Peyer's patch (tissue), 4 donors: ENCODE data around the gene SPATA31E1. TPM values are rescaled to one million over a fixed set of nuclear protein-coding genes. Genes with fewer than 3 reads are reported as not detected.

Experiments
- DNase-seq, 3 donors: peaks; one replicate each; pipeline ENCODE4 v3.0.0-alpha.2; 2017 to 2019
- H3K27ac ChIP-seq, 4 donors: fragments of 200-600 bp; sonication (generic); one replicate each; pipeline ENCODE4 v1.5.1; 2016 to 2019
- H3K27me3 ChIP-seq, 2 donors: fragments of 200-600 bp; sonication (generic); one replicate each; pipeline ENCODE4 v1.5.1; 2019
- H3K36me3 ChIP-seq, 3 donors: fragments of 200-600 bp; sonication (generic); one replicate each; pipeline ENCODE4 v1.5.1; 2016 to 2019
- H3K4me1 ChIP-seq, 4 donors: fragments of 200-600 bp; sonication (generic); one replicate each; pipeline ENCODE4 v1.5.1; 2016 to 2019
- H3K4me3 ChIP-seq, 4 donors: fragments of 200-600 bp; sonication (generic); 1 replicate in 3 of 4; 2 replicates in 1 of 4; pipeline ENCODE4 v1.5.1; 2016 to 2019; ENCODE audit warnings: mild to moderate bottlenecking in 1 of 4
- H3K9me3 ChIP-seq, 4 donors: fragments of 200-600 bp; sonication (generic); one replicate each; pipeline ENCODE4 v1.5.1; 2016 to 2019; ENCODE audit warnings: mild to moderate bottlenecking in 1 of 4
- POLR2A ChIP-seq, 2 donors: fragments of 450-650 bp; IDR thresholded peaks; one replicate each; pipeline ENCODE4 v1.5.1; 2017; ENCODE audit warnings: antibody characterized with exemption in 2 of 2, mild to moderate bottlenecking in 2 of 2, moderate library complexity in 2 of 2
- total RNA-seq, 4 donors: library from RNA; depleted of rRNA; stranded (reverse); fragments of >200 nt; gene quantifications; one replicate each; pipeline ENCODE4 v1.1.0, GENCODE V29; 2016
- TF ChIP-seq, protein P1 (sequence below), 6 experiments: fragments of 450-650 bp in 4 of 6; fragments of 200-600 bp in 2 of 6; sonication (generic) in 1 of 6; IDR thresholded peaks; one replicate each; pipeline ENCODE4 v1.5.1; 2017 to 2019; ENCODE audit warnings: antibody characterized with exemption in 6 of 6, mild to moderate bottlenecking in 3 of 6, moderate library complexity in 1 of 6

Gene SPATA31E1
- total RNA-seq, 4 donors from 2014 or later, result not detected

DNA sequence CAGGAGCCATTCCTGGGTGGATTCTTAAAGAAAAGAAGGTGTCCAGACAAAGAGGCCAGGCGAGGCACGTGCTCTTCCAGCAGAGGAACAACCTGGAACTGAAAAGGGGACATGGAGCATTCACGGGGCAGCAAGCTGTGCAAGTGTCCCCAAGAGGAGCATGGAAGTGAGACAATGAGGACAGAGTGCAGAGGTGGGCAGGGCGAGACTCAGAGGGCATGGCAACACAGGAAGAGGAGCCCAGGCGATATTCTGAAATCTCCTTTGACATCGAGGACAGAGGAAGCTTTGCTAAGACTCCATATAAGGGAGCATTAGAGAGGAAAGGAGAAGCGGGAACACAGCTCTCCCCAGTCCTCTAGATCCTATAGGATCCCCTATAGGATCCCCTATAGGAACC is 29.4 kb upstream of the SPATA31E1 start:
- H3K27ac ChIP-seq, result no peak overlapping the region
- H3K4me3 ChIP-seq, result no peak overlapping the region
- no peaks in the 10 kb centered on the region for H3K36me3 ChIP-seq
- no peak for TF ChIP-seq POLR2A (IDR thresholded peaks at IDR 0.05)
- TF ChIP-seq, protein P1, sequence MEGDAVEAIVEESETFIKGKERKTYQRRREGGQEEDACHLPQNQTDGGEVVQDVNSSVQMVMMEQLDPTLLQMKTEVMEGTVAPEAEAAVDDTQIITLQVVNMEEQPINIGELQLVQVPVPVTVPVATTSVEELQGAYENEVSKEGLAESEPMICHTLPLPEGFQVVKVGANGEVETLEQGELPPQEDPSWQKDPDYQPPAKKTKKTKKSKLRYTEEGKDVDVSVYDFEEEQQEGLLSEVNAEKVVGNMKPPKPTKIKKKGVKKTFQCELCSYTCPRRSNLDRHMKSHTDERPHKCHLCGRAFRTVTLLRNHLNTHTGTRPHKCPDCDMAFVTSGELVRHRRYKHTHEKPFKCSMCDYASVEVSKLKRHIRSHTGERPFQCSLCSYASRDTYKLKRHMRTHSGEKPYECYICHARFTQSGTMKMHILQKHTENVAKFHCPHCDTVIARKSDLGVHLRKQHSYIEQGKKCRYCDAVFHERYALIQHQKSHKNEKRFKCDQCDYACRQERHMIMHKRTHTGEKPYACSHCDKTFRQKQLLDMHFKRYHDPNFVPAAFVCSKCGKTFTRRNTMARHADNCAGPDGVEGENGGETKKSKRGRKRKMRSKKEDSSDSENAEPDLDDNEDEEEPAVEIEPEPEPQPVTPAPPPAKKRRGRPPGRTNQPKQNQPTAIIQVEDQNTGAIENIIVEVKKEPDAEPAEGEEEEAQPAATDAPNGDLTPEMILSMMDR (IDR thresholded peaks at IDR 0.05), result no peak
- no peak for DNase-seq
- no peaks in the 10 kb centered on the region for H3K9me3 ChIP-seq
- H3K27me3 ChIP-seq, result no peaks in the 10 kb centered on the region
- no peaks in the 10 kb centered on the region for H3K4me1 ChIP-seq

GRCh38 chr9:87853876-87854579 is 28.6 kb upstream of the SPATA31E1 start:
- H3K36me3 ChIP-seq, result no peaks in the 10 kb centered on the region
- H3K4me3 ChIP-seq, result no peak overlapping the region
- H3K4me1 ChIP-seq, result no peaks in the 10 kb centered on the region
- H3K9me3 ChIP-seq, result no peaks in the 10 kb centered on the region
- DNase-seq, result no peak
- TF ChIP-seq, protein P1 (IDR thresholded peaks at IDR 0.05), result no peak
- H3K27ac ChIP-seq, result no peak overlapping the region
- H3K27me3 ChIP-seq, result no peaks in the 10 kb centered on the region

DNA sequence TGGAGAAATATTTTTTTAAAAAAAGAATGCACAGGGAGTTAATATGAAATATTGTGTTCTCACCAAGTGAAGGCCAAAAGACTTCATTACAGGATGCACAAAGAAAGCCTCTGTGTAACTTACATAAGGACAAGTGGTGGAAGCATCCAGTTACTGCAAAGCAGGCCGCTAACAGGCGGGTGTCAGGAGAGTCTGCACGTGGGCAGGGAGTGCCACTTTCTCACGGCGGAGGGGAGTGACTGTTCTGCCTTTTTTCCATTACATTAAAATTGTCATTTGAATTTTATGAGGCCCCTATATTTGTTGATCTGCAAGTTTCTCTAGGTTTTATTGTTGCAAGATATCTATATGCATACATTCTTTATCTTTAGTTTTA is 28.1 kb upstream of the SPATA31E1 start:
- no peaks in the 10 kb centered on the region for H3K4me1 ChIP-seq
- no peaks in the 10 kb centered on the region for H3K27me3 ChIP-seq
- no peaks in the 10 kb centered on the region for H3K36me3 ChIP-seq
- H3K9me3 ChIP-seq, result no peaks in the 10 kb centered on the region
- no peak overlapping the region for H3K4me3 ChIP-seq
- no peak for TF ChIP-seq POLR2A (IDR thresholded peaks at IDR 0.05)
- TF ChIP-seq, protein P1 (IDR thresholded peaks at IDR 0.05), result no peak
- DNase-seq, result no peak
- no peak overlapping the region for H3K27ac ChIP-seq

DNA sequence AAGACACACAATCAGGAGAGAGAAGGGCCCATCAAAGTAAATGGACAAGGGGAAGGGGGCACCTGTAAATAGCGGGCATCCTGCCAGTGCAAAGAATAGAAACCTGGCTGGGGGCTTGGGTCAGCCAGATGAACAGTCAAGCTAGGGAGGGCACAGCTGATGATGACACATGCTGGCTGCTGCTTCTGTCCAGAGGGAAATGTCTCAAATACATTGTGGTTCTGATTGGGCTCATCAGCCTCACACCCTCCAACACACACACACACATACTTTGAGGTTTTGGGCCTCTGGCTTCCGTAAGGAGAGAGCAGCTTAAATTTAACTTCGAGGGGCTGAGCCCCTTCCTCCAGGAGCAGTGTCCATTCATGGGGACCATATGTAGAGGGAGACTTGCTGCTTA is 27.6 kb upstream of the SPATA31E1 start:
- H3K27me3 ChIP-seq, result no peaks in the 10 kb centered on the region
- TF ChIP-seq POLR2A (IDR thresholded peaks at IDR 0.05), result no peak
- TF ChIP-seq, protein P1 (IDR thresholded peaks at IDR 0.05), result no peak

DNA sequence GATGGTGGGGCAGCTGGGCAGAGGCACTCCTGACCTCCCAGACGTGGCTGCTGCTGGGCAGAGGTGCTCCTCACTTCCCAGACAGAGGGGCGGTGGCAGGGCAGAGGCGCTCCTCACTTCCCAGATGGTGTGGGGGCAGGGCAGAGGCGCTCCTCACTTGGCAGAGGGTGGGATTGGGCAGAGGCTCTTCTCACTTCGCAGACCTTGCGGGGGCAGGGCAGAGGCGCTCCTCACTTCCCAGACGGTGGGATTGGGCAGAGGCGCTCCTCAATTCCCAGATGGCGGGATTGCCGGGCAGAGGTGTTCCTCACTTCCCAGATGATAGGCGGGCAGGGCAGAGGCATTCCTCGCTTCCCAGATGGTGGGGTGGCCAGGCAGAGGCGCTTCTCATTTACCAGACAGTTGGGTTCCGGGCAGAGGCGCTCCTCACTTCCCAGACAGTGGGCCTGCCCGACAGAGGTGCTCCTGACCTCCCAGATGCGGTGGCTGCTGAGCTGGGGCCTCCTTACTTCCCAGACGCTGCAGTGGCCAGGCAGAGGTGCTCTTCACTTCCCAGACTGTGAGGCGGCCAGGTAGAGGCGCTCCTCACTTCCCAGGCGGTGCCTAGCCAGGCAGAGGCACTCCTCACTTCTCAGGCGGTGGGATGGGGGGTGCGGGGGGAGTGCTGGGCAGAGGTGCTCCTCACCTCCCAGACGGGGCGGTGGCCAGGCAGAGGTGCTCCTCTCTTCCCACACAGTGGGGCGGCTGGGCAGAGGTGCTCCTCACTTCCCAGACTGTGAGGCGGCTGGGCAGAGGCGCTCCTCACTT is 25.3 kb upstream of the SPATA31E1 start:
- Histone ChIP-seq H3K36me3 (no peaks in the 10 kb centered on the region), H3K27ac (no peak overlapping the region), H3K9me3 (no peaks in the 10 kb centered on the region), H3K27me3 (no peaks in the 10 kb centered on the region), H3K4me3 (no peak overlapping the region), H3K4me1 (no peaks in the 10 kb centered on the region)
- TF ChIP-seq, protein P1 (IDR thresholded peaks at IDR 0.05), result no peak
- no peak for TF ChIP-seq POLR2A (IDR thresholded peaks at IDR 0.05)
- DNase-seq, result no peak

More for the DNA sequence above, 27.6 kb upstream of the SPATA31E1 start:
- no peaks in the 10 kb centered on the region for H3K4me1 ChIP-seq
- H3K9me3 ChIP-seq, result no peaks in the 10 kb centered on the region
- H3K27ac ChIP-seq, result no peak overlapping the region
- H3K4me3 ChIP-seq, result no peak overlapping the region
- H3K36me3 ChIP-seq, result no peaks in the 10 kb centered on the region
- DNase-seq, result no peak
